Activated naive CD8-positive, alpha-beta T cell treated with anti-CD3 and anti-CD28 coated beads for 36 hours (primary cell): ENCODE results near the gene FIGLA. TPM values are rescaled to one million over a fixed set of nuclear protein-coding genes. Genes with fewer than 3 reads are reported as not detected.

Experiments
- DNase-seq: peaks from one replicate; pipeline ENCODE4 v3.0.0; 2021
- H3K27ac Mint-ChIP-seq: one replicate; pipeline ENCODE4 v1.8.0; 2022; ENCODE audit warnings: mild to moderate bottlenecking, moderate library complexity, mixed read lengths
- H3K27me3 Mint-ChIP-seq: one replicate; pipeline ENCODE4 v1.8.0; 2022; ENCODE audit warnings: mild to moderate bottlenecking, mixed read lengths
- H3K36me3 Mint-ChIP-seq: one replicate; pipeline ENCODE4 v1.8.0; 2021; ENCODE audit warnings: mild to moderate bottlenecking, mixed read lengths
- H3K4me1 Mint-ChIP-seq: one replicate; pipeline ENCODE4 v1.8.0; 2021; ENCODE audit warnings: mixed read lengths
- H3K4me3 Mint-ChIP-seq: one replicate; pipeline ENCODE4 v1.8.0; 2022; ENCODE audit warnings: mild to moderate bottlenecking, moderate library complexity, mixed read lengths
- H3K9me3 Mint-ChIP-seq: one replicate; pipeline ENCODE4 v1.8.0; 2022; ENCODE audit warnings: mixed read lengths
- total RNA-seq, 2 experiments: library from RNA; stranded (reverse); gene quantifications; one replicate each; pipeline ENCODE4 v1.2.3, GENCODE V29; 2021

The FIGLA gene
- total RNA-seq, 2 experiments from 2014 or later: not detected

DNA sequence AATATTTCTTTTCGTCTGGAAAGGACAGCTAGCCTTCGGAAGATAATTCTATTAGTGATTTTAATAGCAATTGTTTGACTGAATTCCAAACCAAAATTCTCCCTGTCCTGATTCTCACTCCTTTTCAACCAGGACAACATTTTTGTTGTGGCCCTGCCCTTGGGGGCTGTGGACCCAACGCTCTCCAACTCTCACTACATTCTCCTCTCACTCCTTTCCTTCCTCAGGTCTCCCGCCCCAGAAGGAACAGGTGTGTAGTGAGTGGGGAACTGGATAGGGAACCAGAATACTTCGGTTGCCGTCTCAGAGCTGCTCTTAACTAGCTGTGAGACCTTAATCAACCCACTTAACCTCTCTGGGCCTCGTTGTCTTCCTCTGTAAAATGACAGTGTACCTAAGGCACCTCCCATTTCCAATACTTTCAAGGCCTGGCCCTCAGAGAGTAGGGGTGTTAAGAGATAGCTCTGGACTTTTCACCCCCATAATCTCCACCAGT lies 21.8 kb downstream of the FIGLA start:
- Mint-ChIP-seq H3K9me3 (no peaks in the 10 kb centered on the region), H3K27me3 (peaks cover 19% of the 10 kb centered on the region), H3K27ac (peak overlapping the region; percentile 60), H3K4me1 (peaks cover 13% of the 10 kb centered on the region), H3K36me3 (no peaks in the 10 kb centered on the region), H3K4me3 (peak overlapping the region; percentile 63)
- DNase-seq: no peak

DNA sequence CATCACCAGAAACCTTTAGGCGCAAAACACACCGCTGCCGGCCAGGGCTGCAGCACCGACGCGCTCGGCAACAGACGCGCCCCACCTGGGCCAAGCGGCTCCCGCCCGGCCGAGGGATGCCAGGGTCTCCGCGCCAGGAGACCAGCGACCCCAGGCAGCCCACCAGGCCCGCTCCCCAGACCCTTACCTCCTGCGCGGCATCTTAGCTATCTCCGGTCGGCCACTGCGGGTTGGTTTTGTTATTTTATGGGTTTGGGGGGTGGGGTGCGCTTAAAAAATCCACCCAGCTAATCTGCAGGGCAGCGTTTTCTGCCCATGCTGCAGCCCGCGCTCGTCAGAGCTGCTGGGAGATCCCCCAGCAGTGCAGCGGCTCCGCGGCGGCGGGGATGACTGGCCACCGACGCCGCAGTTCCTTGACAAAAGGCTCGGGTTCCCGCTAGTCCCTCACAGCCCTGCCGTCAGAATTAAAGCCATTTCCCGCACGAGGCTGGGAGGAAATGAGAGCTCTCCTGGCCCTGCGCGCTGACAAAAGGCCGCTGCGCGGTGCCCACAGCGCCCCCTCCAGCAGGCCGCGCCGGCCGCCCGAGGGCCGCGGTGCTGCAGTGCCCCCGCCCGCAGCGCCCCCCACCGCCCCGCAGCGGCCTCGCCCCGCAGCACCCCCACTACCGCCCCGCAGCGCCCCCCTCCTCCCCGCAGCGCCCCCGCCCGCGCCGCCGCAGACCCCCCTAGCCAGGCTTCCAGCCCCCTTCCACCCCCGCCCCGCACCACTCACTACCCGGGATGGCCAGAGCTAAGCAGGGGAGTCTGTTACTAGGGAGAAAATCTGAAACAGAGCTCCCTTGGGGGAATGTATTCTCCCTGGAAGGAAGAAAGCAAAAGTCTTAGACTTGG lies 22.5 kb downstream of the FIGLA start, which contains the start of gene ADD2:
TSS of gene ADD2 (minus strand) at position 502 of the 891 bp plus-strand sequence. CDS start 61,792 bp downstream, outside the sequence.
- Mint-ChIP-seq H3K36me3 (no peaks in the 10 kb centered on the region), H3K4me1 (peaks cover 13% of the 10 kb centered on the region), H3K27ac (peak within 1 kb of the TSS; percentile 85), H3K4me3 (peak within 1 kb of the TSS; percentile 86), H3K9me3 (no peaks in the 10 kb centered on the region), H3K27me3 (peaks cover 12% of the 10 kb centered on the region)
- DNase-seq: peak; percentile 64

DNA sequence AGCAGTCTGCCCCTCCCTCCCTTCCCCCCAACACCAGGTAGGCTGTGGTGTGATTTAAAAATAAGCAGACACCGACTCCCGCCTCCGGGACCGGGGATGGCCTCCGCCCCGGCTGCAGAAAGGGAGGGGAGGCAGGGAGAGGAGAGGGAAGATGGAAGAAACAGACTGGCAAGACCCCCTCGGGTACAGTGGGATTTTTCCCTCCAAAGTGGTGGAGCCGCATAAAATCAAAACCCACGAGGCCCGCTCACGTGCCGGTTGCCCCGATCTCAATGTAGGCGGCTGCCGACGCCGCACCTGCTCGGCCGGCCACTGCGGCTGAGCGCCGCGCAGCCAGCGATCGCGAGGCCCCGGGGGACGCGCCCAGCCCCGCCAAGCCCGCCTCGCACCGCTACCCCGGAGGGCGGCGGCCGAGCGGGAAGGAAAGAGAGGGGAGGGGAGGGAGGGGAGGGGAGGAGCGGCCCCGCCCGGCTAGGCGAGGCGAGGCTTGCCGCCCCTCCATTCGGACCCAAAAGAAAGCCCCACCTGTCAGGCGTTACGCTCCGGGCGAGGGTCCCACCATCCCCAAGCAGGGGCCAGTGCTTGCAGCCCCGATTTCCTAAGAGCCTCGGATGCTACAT lies 23.3 kb downstream of the FIGLA start:
- Mint-ChIP-seq H3K27me3 (peaks cover 8% of the 10 kb centered on the region), H3K4me3 (peak overlapping the region; percentile 86), H3K4me1 (peaks cover 13% of the 10 kb centered on the region), H3K9me3 (no peaks in the 10 kb centered on the region), H3K36me3 (no peaks in the 10 kb centered on the region), H3K27ac (peak overlapping the region; percentile 76)
- peak; percentile 24 for DNase-seq

DNA sequence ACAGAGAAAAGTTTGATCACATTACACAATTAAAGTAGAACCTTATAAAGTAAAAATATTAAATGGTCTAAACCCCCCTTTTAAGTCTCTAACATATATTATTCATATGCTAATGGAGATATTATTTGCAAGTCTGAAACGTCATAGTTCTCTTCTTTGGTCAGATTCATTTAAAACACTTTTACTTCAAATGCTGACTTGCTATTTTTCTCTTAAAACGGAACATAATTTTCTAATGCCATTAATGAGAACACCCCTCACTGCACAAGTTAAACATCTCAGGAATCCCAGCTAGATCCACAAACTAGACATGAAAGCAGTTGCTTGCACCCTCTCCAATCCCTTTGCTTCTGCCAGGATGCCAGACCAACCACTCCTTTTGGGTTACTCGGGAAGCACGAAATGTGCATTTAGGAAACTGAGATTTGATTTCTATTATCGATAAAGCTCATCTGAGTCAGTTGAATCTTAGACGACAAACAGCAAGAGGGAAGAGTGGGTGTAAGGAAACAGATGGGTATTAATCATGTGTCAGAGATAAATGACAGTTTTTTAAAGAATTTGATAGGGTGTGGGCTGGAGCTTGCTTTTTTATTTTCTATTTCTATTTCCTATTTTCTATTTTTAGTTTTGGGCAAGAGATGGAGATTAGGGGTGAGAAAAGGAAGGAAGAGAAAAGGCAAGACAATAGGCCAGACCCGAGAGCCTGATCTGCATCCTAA lies 23.9 kb downstream of the FIGLA start:
- Mint-ChIP-seq H3K4me3 (peak overlapping the region; percentile 83), H3K9me3 (no peaks in the 10 kb centered on the region), H3K27me3 (peaks cover 8% of the 10 kb centered on the region), H3K36me3 (no peaks in the 10 kb centered on the region), H3K4me1 (peaks cover 15% of the 10 kb centered on the region), H3K27ac (no peak overlapping the region)
- no peak for DNase-seq

DNA sequence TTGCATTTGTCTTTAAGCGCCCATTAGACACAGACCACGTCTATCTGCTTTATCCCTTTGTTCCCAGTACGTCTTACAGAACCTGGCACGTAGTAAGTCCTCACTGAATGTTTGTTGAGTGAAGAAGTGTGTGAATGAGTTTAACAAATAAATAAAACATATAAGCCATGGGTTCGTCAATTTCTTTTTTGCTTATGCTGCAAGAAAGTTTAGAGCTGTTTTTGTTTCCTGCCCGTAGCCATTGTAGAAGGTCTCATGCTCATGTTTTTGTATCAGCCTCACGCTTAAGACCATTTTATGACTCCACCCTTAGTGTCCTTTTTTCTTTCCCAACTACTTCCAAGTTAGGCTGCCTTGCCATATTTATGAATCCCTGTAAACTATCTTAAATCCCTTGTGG lies 24.9 kb downstream of the FIGLA start:
- DNase-seq: no peak
- Mint-ChIP-seq H3K36me3 (no peaks in the 10 kb centered on the region), H3K4me1 (peaks cover 10% of the 10 kb centered on the region), H3K9me3 (no peaks in the 10 kb centered on the region), H3K27me3 (peaks cover 3% of the 10 kb centered on the region), H3K27ac (no peak overlapping the region), H3K4me3 (no peak overlapping the region)

DNA sequence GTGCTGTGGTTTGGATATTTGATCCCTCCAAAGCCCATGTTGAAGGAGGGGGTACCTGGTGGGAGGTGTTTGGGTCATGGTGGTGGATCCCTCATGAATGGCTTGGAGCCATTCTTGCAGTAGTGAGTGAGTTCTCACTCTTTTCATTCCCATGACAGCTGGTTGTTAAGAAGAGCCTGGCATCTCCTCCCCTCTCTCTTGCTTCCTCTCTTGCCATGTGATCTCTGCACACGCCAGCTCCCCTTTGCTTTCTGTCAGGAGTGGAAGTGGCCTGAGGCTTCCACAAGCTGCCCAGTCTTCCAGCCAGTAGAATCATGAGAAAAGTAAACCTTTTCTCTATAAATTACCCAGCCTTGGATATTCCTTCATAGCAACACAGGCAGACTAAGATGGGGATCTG lies 31.0 kb downstream of the FIGLA start:
- Mint-ChIP-seq H3K9me3 (no peaks in the 10 kb centered on the region), H3K27ac (no peak overlapping the region)

DNA sequence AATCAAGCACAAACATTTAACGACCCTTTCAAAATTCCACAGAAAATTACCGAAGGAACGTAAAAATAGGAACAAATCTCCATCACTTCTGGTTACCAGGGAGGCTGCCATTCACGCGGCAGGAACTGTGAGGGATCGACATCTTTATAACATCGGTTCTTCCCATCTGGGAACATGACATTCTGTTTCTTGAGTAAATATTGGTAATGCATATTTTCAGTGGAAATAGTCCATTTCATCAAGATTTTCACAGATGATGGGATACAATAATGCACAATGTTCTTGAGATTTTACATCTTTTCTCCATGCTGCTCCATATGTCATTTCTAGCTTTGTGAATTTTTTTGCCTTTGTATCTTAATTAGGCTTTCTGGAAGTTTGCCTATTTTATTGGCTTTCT lies 32.5 kb downstream of the FIGLA start:
- Mint-ChIP-seq H3K4me3 (no peak overlapping the region), H3K27ac (no peak overlapping the region), H3K4me1 (peaks cover 2% of the 10 kb centered on the region), H3K9me3 (no peaks in the 10 kb centered on the region), H3K27me3 (no peaks in the 10 kb centered on the region), H3K36me3 (no peaks in the 10 kb centered on the region)
- no peak for DNase-seq

More for the DNA sequence above, 31.0 kb downstream of the FIGLA start:
- DNase-seq: no peak
- no peaks in the 10 kb centered on the region for H3K36me3 Mint-ChIP-seq
- no peaks in the 10 kb centered on the region for H3K27me3 Mint-ChIP-seq
- H3K4me1 Mint-ChIP-seq: peaks cover 2% of the 10 kb centered on the region
- no peak overlapping the region for H3K4me3 Mint-ChIP-seq

DNA sequence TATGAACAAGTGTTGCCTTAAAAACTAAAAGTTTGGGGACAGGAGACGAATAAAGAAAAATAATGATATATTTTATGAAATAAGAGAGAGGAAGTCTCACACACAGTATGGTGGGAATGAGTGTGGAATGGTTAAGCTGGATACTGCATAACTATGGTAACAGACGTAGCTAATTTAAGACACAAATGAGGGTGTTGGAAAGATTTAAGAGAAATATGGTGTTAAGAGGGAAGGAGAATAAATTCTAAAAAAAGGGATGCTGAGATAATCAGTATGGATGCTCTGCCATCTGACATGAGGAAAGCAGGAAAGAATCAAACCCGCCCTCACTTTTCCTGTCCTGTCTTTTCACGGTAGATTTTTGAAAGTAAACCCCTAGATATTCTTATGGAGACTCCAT lies 33.1 kb downstream of the FIGLA start:
- H3K27ac Mint-ChIP-seq: no peak overlapping the region
- no peaks in the 10 kb centered on the region for H3K36me3 Mint-ChIP-seq
- H3K4me1 Mint-ChIP-seq: peaks cover 2% of the 10 kb centered on the region
- no peaks in the 10 kb centered on the region for H3K27me3 Mint-ChIP-seq
- DNase-seq: no peak
- no peaks in the 10 kb centered on the region for H3K9me3 Mint-ChIP-seq
- H3K4me3 Mint-ChIP-seq: no peak overlapping the region

DNA sequence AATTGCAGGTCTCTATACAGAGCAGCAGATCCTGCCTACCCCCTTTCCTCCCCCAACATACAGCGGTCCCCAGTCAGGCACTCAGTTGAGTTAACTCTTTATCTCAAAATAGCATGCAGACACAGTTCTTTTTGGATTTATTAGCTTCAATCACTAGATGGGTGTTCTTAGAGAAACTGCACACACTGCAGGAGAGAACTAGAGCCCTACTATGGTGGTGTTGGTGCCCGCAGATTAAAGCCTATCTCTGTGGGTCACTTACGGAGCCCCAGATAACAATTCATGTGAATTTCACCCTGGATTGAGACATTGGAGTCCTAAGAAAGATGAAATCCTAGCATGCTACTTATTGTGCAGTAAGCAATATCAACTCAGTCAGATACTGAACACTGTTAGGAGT lies 34.3 kb downstream of the FIGLA start:
- H3K36me3 Mint-ChIP-seq: no peaks in the 10 kb centered on the region
- no peaks in the 10 kb centered on the region for H3K27me3 Mint-ChIP-seq
- no peaks in the 10 kb centered on the region for H3K4me1 Mint-ChIP-seq
- no peaks in the 10 kb centered on the region for H3K9me3 Mint-ChIP-seq
- no peak overlapping the region for H3K27ac Mint-ChIP-seq
- DNase-seq: no peak
- H3K4me3 Mint-ChIP-seq: no peak overlapping the region

DNA sequence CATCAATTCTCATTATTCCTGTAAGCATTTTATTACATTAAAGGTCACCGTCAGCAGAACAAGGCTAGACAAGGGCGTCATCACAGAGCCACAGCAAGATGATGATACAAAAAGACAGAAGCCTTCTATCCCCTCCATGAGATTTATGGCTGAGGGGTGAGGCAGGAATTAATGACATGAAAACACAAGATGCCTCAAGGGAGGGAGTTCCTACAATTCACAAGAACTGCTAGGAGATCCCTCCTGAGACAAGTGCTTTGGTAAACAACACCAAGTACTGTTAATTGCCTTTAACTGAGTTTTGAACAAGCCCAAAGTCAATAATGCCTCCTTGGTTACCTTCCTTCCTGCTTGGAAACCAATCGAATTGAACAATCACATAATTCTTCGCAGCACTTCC lies 36.5 kb downstream of the FIGLA start:
- Mint-ChIP-seq H3K4me3 (no peak overlapping the region), H3K27me3 (no peaks in the 10 kb centered on the region), H3K4me1 (peaks cover 6% of the 10 kb centered on the region), H3K27ac (no peak overlapping the region), H3K9me3 (peaks cover 2% of the 10 kb centered on the region), H3K36me3 (peaks cover 7% of the 10 kb centered on the region)
- no peak for DNase-seq

DNA sequence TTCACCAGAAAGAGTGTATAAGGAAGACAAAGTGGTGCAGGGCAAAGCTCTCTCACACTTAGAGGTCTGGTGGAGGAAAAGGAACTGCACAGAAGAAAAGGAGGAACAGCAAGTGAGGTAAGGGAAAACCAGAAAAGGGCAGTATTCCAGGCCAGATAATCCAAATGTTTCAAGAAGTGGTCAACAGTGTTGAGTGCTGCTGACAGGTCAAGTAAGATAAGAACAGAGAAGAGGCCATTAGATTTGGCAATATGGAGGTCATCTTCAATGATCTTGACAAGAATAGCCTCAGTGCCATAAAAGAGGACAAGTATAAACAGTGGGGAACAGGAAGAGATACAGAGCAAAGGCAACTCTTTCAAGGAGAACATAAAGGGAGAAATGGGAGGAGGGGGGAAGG lies 37.4 kb downstream of the FIGLA start:
- Mint-ChIP-seq H3K36me3 (peaks cover 12% of the 10 kb centered on the region), H3K4me3 (no peak overlapping the region), H3K27me3 (no peaks in the 10 kb centered on the region), H3K4me1 (peaks cover 9% of the 10 kb centered on the region), H3K27ac (no peak overlapping the region), H3K9me3 (peaks cover 6% of the 10 kb centered on the region)
- DNase-seq: no peak

DNA sequence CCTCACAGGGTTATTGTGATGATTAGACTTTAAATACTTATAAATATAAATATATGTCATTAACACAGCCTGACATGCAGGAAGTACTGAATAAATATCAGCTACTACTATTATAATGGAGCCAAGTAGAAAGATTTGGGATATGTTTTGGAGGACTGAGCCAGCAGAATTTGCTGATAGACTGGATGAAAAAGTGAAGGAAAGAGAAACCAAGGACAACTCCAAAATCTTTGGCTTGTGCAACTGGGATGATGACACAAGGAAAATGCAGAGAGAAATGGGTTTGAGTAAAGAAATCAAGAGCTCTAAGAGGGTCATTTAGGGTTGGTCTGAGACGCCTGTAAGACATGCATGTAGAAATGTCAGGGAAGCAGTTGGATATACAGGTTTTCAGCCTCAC lies 38.0 kb downstream of the FIGLA start:
- peaks cover 8% of the 10 kb centered on the region for H3K9me3 Mint-ChIP-seq
- no peak overlapping the region for H3K4me3 Mint-ChIP-seq
- no peak overlapping the region for H3K27ac Mint-ChIP-seq
- no peaks in the 10 kb centered on the region for H3K27me3 Mint-ChIP-seq
- no peak for DNase-seq
- H3K36me3 Mint-ChIP-seq: peaks cover 15% of the 10 kb centered on the region
- peaks cover 12% of the 10 kb centered on the region for H3K4me1 Mint-ChIP-seq

DNA sequence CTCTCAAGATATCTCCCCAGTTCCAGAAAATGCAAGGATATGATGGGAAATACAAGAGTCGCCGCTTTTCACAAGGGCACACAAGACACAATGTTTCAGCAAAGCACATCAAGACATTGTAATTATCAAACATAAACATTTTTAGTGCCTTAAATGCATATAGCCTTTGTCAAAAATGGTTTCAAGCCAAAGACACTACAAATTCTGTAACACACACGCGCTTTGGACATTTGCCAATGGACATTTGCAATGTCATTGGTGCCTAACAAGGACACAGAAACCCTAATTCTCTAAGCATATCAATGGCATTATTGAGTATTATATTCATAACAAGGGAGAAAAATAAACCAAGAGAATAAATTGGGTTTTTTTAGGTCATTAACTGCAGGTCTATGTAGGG lies 38.6 kb downstream of the FIGLA start:
- H3K4me1 Mint-ChIP-seq: peaks cover 14% of the 10 kb centered on the region
- H3K9me3 Mint-ChIP-seq: peaks cover 10% of the 10 kb centered on the region
- H3K4me3 Mint-ChIP-seq: no peak overlapping the region
- H3K36me3 Mint-ChIP-seq: peaks cover 17% of the 10 kb centered on the region
- DNase-seq: no peak
- H3K27me3 Mint-ChIP-seq: no peaks in the 10 kb centered on the region
- no peak overlapping the region for H3K27ac Mint-ChIP-seq

DNA sequence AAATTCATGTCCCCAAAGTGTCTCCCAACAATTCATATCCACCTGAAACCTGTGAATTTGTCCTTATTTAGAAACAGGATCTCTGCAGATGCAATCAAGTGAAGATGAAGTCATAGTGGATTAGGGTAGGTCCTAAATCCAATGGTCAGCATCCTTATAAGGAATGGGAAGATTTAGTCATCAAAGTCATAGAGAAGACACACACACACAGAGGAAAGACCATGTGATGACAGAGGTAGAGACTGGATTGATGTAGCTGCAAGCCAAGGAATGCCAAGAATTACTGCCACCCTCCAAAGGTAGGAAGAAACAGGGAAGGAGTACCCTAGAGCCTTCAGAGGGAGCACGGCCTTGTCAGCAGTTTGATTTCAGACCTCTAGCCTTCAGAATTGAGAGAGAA lies 40.1 kb downstream of the FIGLA start:
- Mint-ChIP-seq H3K4me1 (peaks cover 16% of the 10 kb centered on the region), H3K9me3 (peaks cover 10% of the 10 kb centered on the region), H3K4me3 (no peak overlapping the region), H3K27me3 (no peaks in the 10 kb centered on the region), H3K36me3 (peaks cover 17% of the 10 kb centered on the region), H3K27ac (no peak overlapping the region)
- DNase-seq: no peak
